Smooth muscle cell (in vitro differentiated cells): ENCODE data around the gene TEC. TPM values are rescaled to one million over a fixed set of nuclear protein-coding genes. Genes with fewer than 3 reads are reported as not detected.

Source experiments
- DNase-seq: peaks from one replicate; lab custom pipeline; 2025; ENCODE audit not compliant: unreplicated experiment; lab: John Stamatoyannopoulos, UW
- H2AFZ ChIP-seq: fragments of 200-600 bp; sonication (generic); 2 replicates; pipeline ENCODE4 v1.6.0; 2016; ENCODE audit warnings: antibody characterized with exemption, low read depth, mild to moderate bottlenecking
- H3F3A ChIP-seq: fragments of 200-600 bp; sonication (generic); 2 replicates; pipeline ENCODE4 v1.6.0; 2017; ENCODE audit warnings: antibody characterized with exemption, low read depth
- H3K27ac ChIP-seq: fragments of 200-600 bp; sonication (generic); 2 replicates; pipeline ENCODE4 v1.5.1; 2016; ENCODE audit warnings: low read depth, mild to moderate bottlenecking
- H3K27me3 ChIP-seq: fragments of 200-600 bp; sonication (generic); 2 replicates; pipeline ENCODE4 v1.6.1; 2016; ENCODE audit warnings: low read depth, mild to moderate bottlenecking
- H3K36me3 ChIP-seq: fragments of 200-600 bp; sonication (generic); 2 replicates; pipeline ENCODE4 v1.5.1; 2016; ENCODE audit warnings: low read depth
- H3K4me1 ChIP-seq: fragments of 200-600 bp; sonication (generic); 2 replicates; pipeline ENCODE4 v1.5.1; 2016; ENCODE audit warnings: low read depth
- H3K4me2 ChIP-seq: fragments of 200-600 bp; sonication (generic); 2 replicates; pipeline ENCODE4 v1.6.0; 2016; ENCODE audit warnings: mild to moderate bottlenecking
- H3K4me3 ChIP-seq: fragments of 200-600 bp; sonication (generic); 2 replicates; pipeline ENCODE4 v1.5.1; 2016; ENCODE audit warnings: mild to moderate bottlenecking
- H3K79me2 ChIP-seq: fragments of 200-600 bp; sonication (generic); 2 replicates; pipeline ENCODE4 v1.6.0; 2016; ENCODE audit warnings: low read depth, mild to moderate bottlenecking
- H3K9ac ChIP-seq: fragments of 200-600 bp; sonication (generic); 2 replicates; pipeline ENCODE4 v1.6.0; 2016; ENCODE audit warnings: low read depth
- H3K9me3 ChIP-seq: fragments of 200-600 bp; sonication (generic); replicated peaks from 2 replicates; pipeline ENCODE4 v1.5.1; 2016; ENCODE audit warnings: low read depth
- H4K20me1 ChIP-seq: fragments of 200-600 bp; sonication (generic); 2 replicates; pipeline ENCODE4 v1.6.0; 2016; ENCODE audit warnings: low read depth
- CTCF ChIP-seq: fragments of 200-600 bp; sonication (generic); IDR thresholded peaks from 2 replicates; pipeline ENCODE4 v1.5.1; 2017; ENCODE audit warnings: borderline replicate concordance, mild to moderate bottlenecking, antibody characterized with exemption; ENCODE audit not compliant: insufficient read depth, poor library complexity, severe bottlenecking
- WGBS: methylation state at CpG from one replicate; pipeline ENCODE4 v1.1.7; 2016; ENCODE audit warnings: low lambda C conversion rate; 5-methylcytosine and 5-hydroxymethylcytosine counted together
- polyA plus RNA-seq: library from polyadenylated mRNA; unstranded; fragments of >200 nt; fragmentation: Nextera tagmentation; extraction: Ambion mirVana; gene quantifications from 2 replicates; pipeline ENCODE4 v1.2.1, GENCODE V29; 2016
- total RNA-seq: library from RNA; depleted of rRNA; stranded (reverse); fragments of >200 nt; gene quantifications from 2 replicates; pipeline ENCODE4 v1.2.3, GENCODE V29; 2014

Gene TEC
- total and polyA plus RNA-seq, 2 experiments from 2014 or later: 0.14 to 1.8 TPM

- 97% methylated on average over 2 of the region's 2 CpGs for WGBS
- H2AFZ ChIP-seq: no peak overlapping the region
- H3K4me2 ChIP-seq: no peak overlapping the region
- H3K9me3 ChIP-seq: no peaks in the 10 kb centered on the region
- no peaks in the 10 kb centered on the region for H3K27me3 ChIP-seq
- TF ChIP-seq CTCF: no peak
- H4K20me1 ChIP-seq: no peaks in the 10 kb centered on the region
- H3K79me2 ChIP-seq: no peaks in the 10 kb centered on the region
- H3K27ac ChIP-seq: no peak overlapping the region
- no peak overlapping the region for H3K9ac ChIP-seq
- H3K4me3 ChIP-seq: no peak overlapping the region
- no peak for DNase-seq
- H3K4me1 ChIP-seq: no peaks in the 10 kb centered on the region
- H3K36me3 ChIP-seq: no peaks in the 10 kb centered on the region
- no peaks in the 10 kb centered on the region for H3F3A ChIP-seq
Observed at GRCh38 chr4:48308901-48309300, 39.3 kb upstream of the TEC start.

- Histone ChIP-seq H3K4me3 (no peak overlapping the region), H3K9ac (no peak overlapping the region), H3K79me2 (no peaks in the 10 kb centered on the region), H3K27ac (no peak overlapping the region), H3K36me3 (no peaks in the 10 kb centered on the region), H3F3A (no peaks in the 10 kb centered on the region), H4K20me1 (no peaks in the 10 kb centered on the region), H3K27me3 (no peaks in the 10 kb centered on the region), H2AFZ (no peak overlapping the region), H3K4me1 (no peaks in the 10 kb centered on the region), H3K9me3 (no peaks in the 10 kb centered on the region), H3K4me2 (no peak overlapping the region)
- DNase-seq: no peak
- WGBS: 89% methylated on average over 5 of the region's 5 CpGs
- no peak for TF ChIP-seq CTCF
Observed at GRCh38 chr4:48307528-48307927, 37.9 kb upstream of the TEC start.

- peak overlapping the region; percentile 6 for H3K4me2 ChIP-seq
- WGBS: 92% methylated on average over 3 of the region's 3 CpGs
Observed at GRCh38 chr4:48305508-48305907, 35.9 kb upstream of the TEC start.

More at GRCh38 chr4:48305508-48305907, 35.9 kb upstream of the TEC start:
- H3K27ac ChIP-seq: no peak overlapping the region
- H4K20me1 ChIP-seq: no peaks in the 10 kb centered on the region
- no peaks in the 10 kb centered on the region for H3K9me3 ChIP-seq
- H3K79me2 ChIP-seq: no peaks in the 10 kb centered on the region
- no peaks in the 10 kb centered on the region for H3K36me3 ChIP-seq
- peak overlapping the region; percentile 48 for H2AFZ ChIP-seq
- TF ChIP-seq CTCF: no peak
- H3F3A ChIP-seq: no peaks in the 10 kb centered on the region
- H3K4me3 ChIP-seq: no peak overlapping the region
- no peak for DNase-seq
- no peaks in the 10 kb centered on the region for H3K4me1 ChIP-seq
- H3K27me3 ChIP-seq: no peaks in the 10 kb centered on the region
- no peak overlapping the region for H3K9ac ChIP-seq
